ENCODE results near the gene ABCB6.

Gene ABCB6

DNA sequence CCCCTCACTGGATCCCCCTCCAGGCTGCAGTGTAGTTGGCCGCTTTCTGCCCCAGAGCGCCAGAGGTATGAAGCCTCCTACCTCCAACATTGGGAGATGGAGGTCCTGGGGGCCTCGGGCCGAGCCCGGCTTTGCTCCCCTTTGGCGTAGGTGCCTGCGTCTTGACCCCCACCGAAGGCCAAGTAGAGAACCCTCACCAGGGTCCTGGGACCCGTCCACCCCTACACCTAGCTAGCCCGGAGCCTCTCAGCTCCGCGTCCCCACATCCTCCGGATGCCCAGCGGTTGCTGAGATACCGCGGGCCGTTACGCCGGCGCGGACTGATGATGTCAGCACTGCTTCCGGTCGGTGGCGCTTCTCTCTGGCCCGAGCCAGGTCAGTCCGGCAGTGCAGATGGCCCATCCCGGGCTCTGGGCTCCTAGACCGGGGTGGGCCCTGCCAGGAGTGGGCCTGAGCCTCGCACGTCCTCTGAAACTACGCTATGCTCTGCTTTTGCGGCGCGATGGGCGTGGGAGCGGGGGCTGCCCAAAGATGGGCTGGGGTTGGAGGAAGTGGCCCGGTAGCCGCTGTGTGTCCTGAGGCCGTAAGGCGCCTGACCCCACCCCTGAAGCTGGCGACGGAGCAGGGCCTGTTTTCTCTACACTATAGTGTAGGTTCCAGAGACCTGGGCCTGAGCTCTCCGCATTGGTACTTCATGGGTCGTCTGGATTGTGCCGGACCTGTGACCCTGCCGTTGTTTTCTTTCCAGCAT is 26.6 kb upstream of the ABCB6 start, which contains the start of the genes GLB1L and STK16:
GLB1L (minus strand) TSS at position 297 of the 751 bp plus-strand sequence. CDS start 1,871 bp downstream, outside the sequence.
STK16 (plus strand) TSS at position 332 of the 751 bp plus-strand sequence. CDS start 521 bp downstream, outside the sequence.
- peak; percentile 93 for DNase-seq (ENCODE audit: low spot score)

DNA sequence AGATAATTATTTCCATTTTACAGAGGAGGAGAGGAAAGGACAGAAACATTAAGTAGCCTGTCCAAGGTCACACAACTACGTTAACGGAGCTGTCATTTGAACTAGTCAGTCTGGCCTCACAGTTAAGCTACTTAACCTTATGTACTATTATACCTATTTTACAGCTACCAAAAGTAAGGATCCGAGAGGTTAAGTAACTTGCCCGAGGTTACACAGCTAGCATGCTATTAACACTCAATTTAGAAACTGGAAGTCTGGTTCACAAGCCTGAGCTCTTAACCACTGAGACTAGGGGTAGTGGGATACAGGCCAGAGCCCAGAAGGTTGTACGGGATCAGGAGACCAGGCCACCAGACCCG is 26.0 kb upstream of the ABCB6 start:
- DNase-seq (ENCODE audit: low spot score) = no peak

DNA sequence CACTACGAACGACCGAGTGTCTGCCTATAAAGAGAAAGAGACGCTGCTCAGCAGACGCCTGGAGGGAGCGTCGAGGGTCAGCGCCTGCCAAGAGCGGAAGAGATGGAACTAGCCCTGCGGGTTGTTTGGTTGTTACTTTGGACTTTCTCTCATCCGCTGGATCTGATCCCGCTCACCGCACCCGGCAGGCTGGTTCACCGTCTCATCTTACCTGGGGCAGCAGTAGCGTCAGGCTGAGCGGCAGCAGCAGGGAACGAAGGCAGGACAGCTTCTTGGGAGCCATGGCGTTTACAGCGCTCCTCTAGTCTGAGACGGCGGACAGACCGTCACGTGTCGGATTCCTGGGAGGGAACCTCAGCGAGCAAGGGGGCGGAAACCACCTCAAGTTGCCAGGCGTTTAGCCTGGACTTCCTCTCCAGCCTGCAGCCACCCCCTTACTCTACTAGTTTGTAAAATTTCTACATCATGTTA is 24.6 kb upstream of the ABCB6 start:
- DNase-seq (ENCODE audit: low spot score) = no peak

DNA sequence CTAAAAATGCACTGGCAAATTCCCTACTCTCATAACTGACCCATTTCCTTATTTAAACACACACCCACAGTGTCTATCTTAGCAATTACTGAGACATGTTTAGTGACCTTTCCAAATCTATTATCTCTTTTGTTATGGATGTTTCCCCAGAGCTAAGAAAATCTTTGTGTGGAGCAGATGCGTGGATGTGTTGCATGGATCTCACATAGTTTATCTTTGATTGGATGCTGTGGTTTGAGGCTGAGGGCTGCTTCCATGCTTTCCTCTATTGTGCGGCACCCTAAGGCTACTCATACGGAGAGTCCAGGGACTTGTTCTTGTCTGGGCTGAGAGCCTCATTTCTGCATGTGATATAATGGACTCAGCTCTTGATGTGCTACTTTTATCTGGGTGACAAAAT is 15.6 kb upstream of the ABCB6 start:
- no peak for DNase-seq (ENCODE audit: low spot score)

DNA sequence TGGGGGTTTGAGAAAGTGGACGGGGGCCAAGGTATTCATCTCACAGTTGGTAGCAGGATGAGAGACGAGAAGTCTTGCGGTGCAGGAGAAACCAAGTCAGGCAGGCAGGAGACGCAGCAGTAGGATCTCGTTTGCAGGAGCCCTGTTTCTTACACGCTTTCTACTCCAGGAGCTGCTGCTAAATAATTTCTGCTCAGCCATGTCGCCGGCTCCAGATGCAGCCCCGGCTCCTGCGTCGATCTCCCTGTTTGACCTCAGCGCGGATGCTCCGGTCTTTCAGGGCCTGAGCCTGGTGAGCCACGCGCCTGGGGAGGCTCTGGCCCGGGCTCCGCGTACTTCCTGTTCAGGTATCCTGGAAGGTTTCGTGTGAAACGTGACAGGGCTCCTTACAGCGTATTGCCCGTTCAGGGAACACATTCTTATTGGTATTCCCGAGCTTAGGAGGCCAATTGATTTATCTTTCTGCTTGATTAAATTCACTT is 11.3 kb upstream of the ABCB6 start:
- peak; percentile 55 for DNase-seq (ENCODE audit: low spot score)

DNA sequence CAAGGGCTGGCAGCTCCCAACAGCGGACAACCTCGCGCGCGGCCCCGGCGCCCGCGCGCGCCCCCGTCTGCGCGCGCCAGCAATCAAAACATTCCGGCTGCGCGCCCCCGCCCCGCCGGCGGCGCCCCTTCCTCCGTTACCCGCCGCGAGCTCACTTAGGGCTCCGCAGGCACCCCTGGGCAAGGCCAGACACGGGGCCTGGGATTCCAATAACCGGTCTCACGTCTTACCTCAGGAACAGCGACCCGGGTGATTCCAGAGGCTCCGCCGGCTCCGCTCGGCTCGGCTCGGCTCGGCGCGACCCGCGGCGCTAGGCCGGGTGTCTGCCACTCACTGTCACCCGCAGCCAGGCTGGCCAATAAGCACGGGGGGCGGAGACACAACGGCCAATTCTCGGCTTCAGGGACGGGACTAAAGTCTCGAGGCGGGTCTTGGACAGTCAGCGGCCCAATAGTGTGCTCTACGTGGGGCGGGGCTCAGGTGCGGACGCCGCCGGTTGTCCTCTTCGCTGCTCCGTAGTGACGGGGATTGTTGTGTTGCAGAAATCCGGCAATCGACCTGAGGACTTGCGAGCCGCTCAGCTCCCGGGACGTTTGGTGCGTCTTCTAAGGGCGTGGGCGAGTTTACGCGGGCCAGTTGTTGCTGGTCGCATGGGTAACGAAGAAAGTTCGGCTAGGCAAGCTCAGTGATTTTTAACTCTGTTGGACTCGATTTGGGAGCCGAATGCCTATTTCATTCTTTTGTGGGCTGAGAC is 10.7 kb upstream of the ABCB6 start, which contains the start of the genes ANKZF1 and ATG9A:
ANKZF1 (plus strand) TSS at position 502 of the 754 bp plus-strand sequence. CDS start 452 bp downstream, outside the sequence.
ATG9A (minus strand) TSS at position 332 of the 754 bp plus-strand sequence. CDS start 1,612 bp downstream, outside the sequence.
- DNase-seq (ENCODE audit: low spot score) = peak; percentile 95

DNA sequence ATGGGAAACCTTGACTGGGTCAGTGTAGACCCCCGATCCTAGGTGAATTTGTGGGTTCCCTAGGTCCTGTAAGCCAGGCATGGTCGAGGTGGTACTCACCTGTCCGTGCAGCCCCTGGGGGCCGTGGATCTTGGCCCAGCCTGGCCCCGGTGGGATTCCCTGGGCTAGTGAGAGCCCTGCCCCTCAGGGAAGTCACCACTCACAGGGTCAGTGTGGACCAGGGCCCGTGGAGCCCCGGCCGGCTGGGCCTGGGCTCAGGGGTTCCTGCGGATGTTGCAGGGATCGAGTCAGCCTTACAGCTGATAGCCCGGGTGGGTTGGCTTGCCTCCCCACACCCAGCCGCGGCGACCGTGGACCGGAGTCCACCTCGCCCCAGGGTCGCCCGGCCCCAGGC is 10.2 kb upstream of the ABCB6 start:
- DNase-seq (ENCODE audit: low spot score) = no peak

DNA sequence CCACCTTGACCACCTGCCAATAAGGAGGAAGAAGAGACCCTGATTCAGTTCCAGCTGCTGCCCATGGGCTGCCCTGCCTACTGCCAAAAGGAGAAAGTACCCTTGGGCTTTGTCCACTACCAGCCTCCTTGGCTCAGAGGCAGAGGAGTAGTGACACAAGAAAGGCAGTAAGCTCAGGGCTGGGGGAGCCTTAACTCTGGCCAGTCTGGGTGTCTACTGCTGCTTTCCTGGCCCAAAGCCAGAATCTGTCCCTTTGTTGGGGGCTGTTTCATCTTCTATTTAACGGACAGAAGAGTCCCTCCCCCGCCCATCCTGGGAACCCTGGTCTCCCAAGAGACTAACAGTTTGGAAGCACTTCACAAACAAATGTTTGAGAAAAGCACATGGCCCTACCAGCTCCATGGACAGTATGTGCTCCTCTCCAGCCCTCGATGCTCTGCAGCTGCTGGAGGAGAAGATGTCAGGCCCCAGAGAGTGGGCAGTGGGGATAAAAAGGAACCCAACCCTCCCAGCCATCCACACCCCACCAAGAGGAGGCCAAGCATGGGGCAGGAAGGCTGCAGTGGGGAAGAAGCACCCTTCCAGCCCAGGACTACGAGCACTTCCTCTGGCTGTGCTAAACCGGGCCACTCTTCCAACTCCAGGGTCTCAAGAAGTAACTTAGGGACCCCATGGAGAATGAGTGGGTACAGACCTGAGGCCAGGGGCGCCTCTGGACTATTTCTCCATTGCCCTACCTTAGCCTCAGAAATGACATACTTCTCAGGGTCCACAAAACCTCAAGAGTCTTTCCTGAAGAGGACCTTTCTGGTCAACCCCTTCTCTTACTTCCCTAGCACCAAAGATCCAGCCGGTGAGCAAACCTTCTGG is 9.5 kb upstream of the ABCB6 start:
- no peak for DNase-seq (ENCODE audit: low spot score)

DNA sequence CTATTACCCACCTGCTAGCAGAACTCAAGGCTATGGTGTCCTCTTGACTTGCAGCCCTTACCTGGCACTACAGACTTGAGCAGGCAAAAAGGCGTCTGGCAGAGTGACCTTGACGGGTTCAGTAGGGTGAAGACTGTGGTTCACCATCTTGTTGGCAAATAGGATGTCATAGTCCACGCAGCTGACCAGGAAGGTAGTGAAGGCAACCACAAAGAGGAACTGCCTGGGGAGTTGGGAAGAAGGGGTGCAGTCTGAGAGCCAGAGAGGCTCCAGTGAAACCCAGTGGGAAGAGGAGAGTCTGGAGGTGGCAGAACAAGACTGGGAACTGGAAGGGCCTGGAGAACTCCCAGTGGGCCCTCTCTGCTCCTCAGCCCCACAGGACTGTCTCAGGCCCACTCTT is 6.6 kb upstream of the ABCB6 start:
- DNase-seq (ENCODE audit: low spot score) = no peak

DNA sequence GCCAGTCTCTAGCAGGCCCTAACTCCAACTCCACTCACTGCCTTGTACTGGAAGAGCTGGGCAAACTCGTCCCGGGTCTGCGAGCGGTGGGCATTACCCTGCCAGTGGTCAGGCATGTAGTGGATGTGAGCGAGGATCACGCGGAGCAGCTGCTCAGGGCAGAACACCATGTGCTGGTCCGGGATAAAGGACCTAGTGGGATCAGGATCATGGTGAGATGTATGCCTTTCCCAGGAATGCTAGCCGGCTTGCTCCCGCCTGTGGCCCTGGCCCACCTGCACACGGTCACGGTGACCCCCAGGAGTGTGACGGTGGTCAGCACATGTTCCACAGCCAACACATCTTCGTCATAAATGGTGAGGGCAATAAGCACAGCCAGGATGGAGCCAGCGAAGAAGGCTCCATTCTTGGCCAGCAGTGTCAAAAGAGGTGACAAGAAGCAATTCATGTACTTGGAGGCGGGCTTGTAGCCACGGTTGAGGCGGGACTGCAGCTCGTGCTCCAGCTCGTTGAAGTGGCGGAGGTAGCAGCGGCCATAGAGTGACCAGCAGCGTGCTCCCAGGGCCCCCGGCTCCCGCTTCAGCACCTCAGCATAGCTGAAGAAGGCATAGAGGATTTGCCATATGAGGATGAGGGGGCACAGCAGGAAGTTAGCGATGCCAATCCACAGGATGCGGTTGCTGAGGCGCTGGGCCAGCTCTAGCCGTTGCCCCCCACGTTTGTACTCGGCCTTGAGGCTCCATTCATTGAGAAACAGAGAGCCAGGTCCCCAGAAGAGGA is 5.3 kb upstream of the ABCB6 start:
- no peak for DNase-seq (ENCODE audit: low spot score)

DNA sequence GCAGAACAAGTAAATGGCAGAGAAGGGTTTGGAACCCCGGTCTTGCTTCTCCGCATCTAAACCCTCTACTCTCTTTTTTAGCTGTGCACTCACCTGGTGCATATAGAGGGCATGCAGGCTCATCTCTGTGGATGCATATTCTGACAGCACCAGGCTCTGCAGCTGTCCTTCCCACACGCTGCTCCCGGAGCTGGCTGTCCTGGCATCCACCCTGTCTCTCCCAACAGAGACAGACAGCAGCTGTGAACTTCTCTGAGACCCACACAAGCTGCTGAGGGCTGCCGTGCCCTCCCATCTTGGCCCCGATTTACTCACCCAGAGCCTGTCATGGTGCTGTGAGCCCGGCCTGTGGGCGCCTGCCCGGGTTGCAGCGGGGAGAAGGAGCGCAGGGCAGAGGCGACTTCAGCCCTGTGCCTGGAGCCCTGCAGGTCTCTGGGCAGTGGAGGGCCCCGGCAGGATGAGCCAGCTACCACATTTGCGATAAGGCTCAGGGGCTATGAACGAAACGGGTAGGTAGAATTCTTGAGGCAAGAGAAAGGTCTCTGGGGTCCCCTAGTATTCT is 3.3 kb upstream of the ABCB6 start:
- DNase-seq (ENCODE audit: low spot score) = no peak

DNA sequence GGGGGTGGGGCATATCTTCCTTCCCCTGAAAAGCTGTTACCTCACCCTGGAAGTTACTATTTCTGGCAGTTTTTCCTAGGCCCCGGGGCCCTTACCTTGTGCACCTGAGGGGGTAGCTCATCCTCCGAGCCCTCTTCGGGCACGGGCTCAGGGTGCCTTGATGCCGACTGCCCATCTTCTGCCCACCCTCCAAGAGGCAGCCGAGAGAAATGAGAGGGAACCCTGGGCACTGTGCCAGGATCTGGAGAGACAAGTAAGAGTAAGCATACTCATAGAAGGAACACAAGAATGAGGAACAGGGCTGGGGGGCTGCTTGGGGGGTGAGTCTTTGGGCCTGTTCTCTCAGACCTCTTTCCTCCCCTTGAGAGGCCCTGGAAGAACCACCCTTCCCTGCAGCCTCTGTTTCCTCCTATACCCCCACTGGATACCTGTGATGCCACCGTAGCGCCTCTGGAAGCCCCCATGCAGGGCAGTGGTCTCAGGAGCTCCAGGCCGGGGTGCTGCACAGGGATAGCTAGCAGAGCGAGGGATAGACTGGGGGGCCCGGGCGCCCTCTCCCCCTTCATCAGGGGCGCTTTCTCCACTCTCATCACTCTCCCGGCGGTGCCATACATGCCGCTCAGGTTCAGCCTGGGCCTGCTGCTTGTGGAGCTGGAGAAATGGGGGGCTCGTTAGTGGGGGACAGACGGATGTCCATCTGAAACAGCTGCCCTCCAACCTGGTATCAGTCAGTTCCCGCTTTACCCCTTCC is 2.1 kb upstream of the ABCB6 start:
- DNase-seq (ENCODE audit: low spot score) = no peak

DNA sequence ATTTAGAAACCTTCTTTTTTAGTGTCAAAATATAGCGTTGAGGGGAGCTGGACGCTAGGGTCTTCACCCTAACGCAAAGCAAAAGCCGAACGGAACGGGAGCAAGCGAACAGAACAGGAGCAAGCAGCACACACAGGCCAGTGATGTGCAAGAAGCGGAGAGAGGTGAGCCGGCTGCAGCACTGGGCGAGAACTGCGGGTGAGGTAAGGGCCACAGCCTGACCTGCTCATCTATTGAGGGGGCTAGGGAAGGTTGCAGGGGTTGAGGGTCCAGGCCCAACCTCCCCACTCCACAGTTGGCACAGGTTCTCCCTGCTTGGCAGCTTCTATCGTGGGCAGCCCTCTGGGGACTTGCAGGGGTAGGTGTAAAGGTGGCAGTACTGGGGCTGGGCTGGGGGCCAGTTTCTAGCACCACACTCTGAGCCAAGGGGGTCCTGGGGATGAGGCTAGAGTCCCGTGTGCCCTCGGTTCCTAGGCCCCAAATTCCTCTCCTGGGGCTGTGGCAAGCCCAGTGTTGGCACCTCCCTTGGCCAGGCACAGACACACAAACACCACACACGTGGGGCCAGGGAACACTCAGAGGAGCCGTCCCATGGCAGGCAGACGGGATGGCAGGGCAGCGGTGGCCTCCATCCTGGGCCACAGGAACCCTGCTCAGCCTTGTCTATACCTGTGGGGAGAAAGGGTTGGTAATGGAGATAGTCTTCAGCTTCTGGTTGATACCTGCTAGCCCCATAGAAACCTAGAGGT is 1.2 kb upstream of the ABCB6 start:
- no peak for DNase-seq (ENCODE audit: low spot score)

DNA sequence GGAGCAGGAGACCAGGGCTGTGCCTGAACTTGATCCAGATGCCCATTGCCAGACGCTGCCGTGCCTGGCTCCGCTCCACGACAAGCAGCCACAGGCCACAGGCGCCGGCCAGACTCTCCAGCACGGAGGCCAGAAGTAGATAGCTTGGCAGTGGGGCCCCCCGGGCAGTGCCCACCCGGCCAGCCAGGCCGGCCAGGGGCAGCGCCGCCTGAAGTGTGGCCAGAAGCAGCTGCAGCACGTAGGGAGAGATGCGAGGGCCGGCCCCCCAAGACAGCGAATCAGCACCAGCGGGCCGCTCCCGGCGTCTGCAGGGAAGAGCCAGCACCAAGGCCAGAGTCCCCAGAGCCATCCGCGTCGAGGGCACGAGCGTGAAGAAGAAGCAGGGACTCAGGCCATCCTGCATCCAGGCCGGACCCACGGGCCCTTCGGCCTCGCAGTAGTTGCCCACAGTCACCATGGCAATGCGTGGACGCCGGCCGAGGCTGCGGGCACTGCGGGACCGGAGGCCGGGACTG is 484 bp downstream of the ABCB6 start:
- peak; percentile 57 for DNase-seq (ENCODE audit: low spot score)

DNA sequence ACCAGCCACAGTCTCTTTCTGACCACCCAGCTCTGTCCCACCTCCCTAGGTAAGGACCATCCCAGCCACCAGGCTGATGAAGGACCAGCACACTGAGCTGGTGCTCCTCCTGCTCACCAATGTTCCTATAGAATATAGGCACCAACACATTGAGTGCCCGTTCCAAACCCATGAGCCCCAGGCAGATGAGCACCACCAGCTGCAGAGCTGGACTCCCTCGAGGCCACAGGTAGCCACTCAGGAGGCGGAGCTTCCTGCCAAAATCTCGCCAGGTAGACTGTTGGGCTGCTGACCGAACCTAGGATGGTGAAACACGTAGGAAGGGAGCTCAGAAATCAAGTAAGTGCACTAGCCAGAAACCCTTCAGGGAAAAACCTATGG is 2.2 kb downstream of the ABCB6 start:
- no peak for DNase-seq (ENCODE audit: low spot score)

DNA sequence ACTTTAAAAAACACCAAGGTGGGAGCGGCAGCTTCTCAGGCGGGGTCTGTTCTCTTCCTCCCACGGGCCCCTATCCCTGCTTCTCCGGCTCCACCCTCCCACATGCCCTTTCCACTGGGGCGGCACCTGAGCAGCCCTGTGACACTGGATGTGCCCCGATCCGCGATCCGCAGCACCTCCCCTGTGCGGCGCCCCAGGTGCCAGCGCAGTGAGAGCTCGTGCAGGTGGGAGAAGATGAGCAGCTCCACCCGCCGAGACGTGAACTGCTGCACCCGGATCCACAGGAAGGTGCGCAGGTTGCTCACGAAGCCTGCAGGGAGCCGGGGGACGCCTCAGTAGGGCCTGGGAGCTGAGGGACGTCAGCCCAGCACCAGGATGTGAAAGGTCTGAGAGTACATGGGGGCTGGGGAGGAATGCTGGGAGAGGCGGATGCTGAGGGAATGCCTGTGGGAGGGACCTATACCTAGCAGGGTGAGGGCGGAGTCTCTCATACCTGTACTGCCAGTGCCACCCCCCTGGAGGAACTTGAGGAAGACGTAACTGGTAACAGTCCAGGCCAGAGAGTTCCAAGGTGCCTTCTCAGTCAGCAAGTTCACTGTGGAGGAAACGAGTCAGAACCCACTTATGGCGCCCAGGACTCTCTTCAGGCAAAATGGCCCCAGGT is 2.8 kb downstream of the ABCB6 start:
- no peak for DNase-seq (ENCODE audit: low spot score)

DNA sequence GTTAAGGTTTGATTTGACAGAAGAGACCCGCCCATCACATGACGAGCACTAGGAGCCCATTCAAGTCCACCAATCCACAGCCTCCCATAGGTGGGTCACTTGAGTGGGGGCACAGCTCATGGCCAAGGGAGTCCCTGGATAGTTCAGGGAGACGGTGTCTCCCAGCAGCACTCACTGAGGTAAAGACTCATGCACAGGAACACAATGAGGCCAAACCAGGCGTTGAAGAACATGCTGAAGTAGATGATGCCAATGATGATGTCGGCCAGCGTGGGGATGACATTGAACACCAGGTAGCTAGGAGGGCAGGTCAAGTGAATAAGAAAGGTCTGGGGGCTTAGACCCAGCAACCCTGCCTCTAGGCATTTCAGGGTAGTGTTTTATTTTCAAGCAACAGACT is 4.0 kb downstream of the ABCB6 start:
- no peak for DNase-seq (ENCODE audit: low spot score)

DNA sequence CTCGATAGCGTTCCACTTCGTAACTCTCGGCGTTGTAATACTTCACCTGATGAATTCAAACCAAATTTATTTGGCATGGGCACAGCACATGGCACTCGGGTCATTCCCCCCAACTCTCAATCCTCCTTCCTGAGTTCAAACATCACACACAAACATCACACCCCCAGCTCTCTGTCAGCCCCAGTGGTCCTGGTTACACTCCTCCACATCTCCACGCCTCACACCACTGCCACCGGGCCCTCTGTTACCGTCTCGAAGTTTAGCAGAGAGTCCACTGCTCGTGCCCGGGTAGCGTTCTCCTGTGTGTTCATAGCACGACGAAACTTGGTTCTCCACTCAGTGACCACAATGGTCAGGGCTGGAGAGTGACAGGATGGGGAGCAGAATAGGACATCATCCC is 4.6 kb downstream of the ABCB6 start:
- DNase-seq (ENCODE audit: low spot score) = no peak
